H1 (cell line): ENCODE results near the gene DYSF. TPM values are rescaled to one million over a fixed set of nuclear protein-coding genes. Genes with fewer than 3 reads are reported as not detected.

ENCODE experiments used
- BACH1 ChIP-seq: IDR thresholded peaks from 2 replicates; pipeline ENCODE4 v1.6.1; 2012; ENCODE audit warnings: low read length, improper control_type of control experiment
- CBX8 ChIP-seq: fragments of 300-800, 300-1000 bp; sonication (generic); IDR thresholded peaks from 2 replicates; pipeline ENCODE4 v1.7.1; 2016; ENCODE audit warnings: low read depth, low read length, borderline replicate concordance
- CREB1 ChIP-seq: IDR thresholded peaks from 2 replicates; pipeline ENCODE4 v1.6.1; 2012; ENCODE audit warnings: inconsistent platforms
- GABPA ChIP-seq: IDR thresholded peaks from 2 replicates; pipeline ENCODE4 v1.6.1; 2011; ENCODE audit warnings: mild to moderate bottlenecking, low read length, moderate library complexity, borderline replicate concordance; ENCODE audit not compliant: insufficient read depth
- JUND ChIP-seq: IDR thresholded peaks from 2 replicates; pipeline ENCODE4 v1.6.1; 2011; ENCODE audit warnings: mild to moderate bottlenecking, improper control_type of control experiment, low read length
- NRF1 ChIP-seq: IDR thresholded peaks from 2 replicates; pipeline ENCODE4 v1.6.1; 2011; ENCODE audit warnings: mild to moderate bottlenecking, low read depth, low read length, improper control_type of control experiment
- RAD21 ChIP-seq, 2 experiments: IDR thresholded peaks in 1 of 2; conservative IDR thresholded peaks in 1 of 2; 2 replicates each; pipeline ENCODE4 v1.6.1; 2011; ENCODE audit warnings: low read depth in 2 of 2, low read length in 2 of 2, improper control_type of control experiment in 1 of 2, inconsistent platforms in 1 of 2, mild to moderate bottlenecking in 1 of 2, moderate library complexity in 1 of 2
- RBBP5 ChIP-seq: IDR thresholded peaks from 2 replicates; pipeline ENCODE4 v1.7.1; 2012; ENCODE audit warnings: low read depth, mild to moderate bottlenecking, inconsistent platforms, low read length, moderate library complexity, borderline replicate concordance
- polyA plus RNA-seq, 7 experiments: library from polyadenylated mRNA; depleted of rRNA in 3 of 7; stranded (reverse) in 5 of 7; unstranded in 2 of 7; fragments of >200 nt in 5 of 7; fragments of 200-250 nt in 2 of 7; gene quantifications; 1 replicate in 5 of 7; 2 replicates in 1 of 7; 4 replicates in 1 of 7; pipeline versions ENCODE4 v1.2.1 to v1.2.3, GENCODE V29; 2011 to 2013; ENCODE audit warnings: missing spikeins in 2 of 7, mixed read lengths in 2 of 7
- total RNA-seq: library from RNA; stranded (reverse); fragmentation: NEBNext Ultra II Directional; extraction: Animal tissue kit (Norgen Biotek cat#: 25700); gene quantifications from 2 replicates; pipeline ENCODE4 v1.2.1, GENCODE V29; 2021

DYSF gene
- total and polyA plus RNA-seq, 2 of the 8 experiments (the other 6 are each of a cell fraction or from before 2014, with no cell fraction given): 5.8 to 7.1 TPM

DNA sequence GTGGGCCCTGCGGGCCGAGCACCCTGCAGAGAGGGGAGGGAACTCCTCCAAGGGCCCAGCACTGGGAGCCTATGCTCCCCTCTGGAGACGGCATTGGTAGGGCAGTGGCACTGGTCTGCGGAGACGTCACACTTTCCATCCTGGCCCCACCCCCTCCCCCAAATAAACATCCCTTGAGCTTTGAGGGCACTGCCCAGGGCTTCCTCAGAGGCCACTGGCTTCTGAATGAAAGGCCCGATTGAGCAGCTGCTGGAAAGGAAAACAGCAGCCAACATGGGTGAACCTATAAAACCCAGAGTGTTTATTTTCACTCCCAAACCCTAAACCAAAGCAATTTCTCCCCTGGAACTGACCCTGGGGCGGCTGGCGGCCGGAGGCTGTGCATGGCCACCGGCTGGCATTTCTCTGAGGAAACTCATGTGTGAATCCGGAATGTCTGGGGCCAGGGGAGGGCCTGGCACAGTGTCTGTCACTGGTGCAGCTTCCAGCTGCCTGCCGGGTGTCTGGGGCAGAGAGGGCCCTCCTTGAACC is 138.9 kb downstream of the DYSF start (continued):
- TF ChIP-seq GABPA (no peak), CBX8 (no peak), RAD21 (IDR thresholded peaks at IDR 0.05 in 1 of 2, conservative IDR thresholded peaks at IDR 0.05 in 1 of 2; ENCODE audit: low read depth in 2 of 2, low read length in 2 of 2) (no peak), RBBP5 (no peak), NRF1 (no peak), JUND (no peak), BACH1 (no peak), CREB1 (no peak)
